Measurements from ENCODE around the gene TOM1.

TOM1 gene

GRCh38 chr22:35307372-35307771 is 7.7 kb downstream of the TOM1 start:
- DNase-seq (ENCODE audit: extremely low spot score) = no peak
- TF ChIP-seq NFRKB (IDR thresholded peaks at IDR 0.05) (no peak), L3MBTL2 (conservative IDR thresholded peaks at IDR 0.05) (no peak), PKNOX1 (IDR thresholded peaks at IDR 0.05) (no peak), FOXK2 (IDR thresholded peaks at IDR 0.05) (no peak), TARDBP (IDR thresholded peaks at IDR 0.05) (no peak), SP1 (IDR thresholded peaks at IDR 0.05) (no peak), CTBP1 (IDR thresholded peaks at IDR 0.05; ENCODE audit: borderline replicate concordance) (no peak), SUZ12 (IDR thresholded peaks at IDR 0.05) (no peak), ARNT (IDR thresholded peaks at IDR 0.05) (no peak), BHLHE40 (IDR thresholded peaks at IDR 0.05; ENCODE audit: borderline replicate concordance) (no peak), ELF4 (IDR thresholded peaks at IDR 0.05) (no peak), HDGF (IDR thresholded peaks at IDR 0.05; ENCODE audit: borderline replicate concordance) (no peak), FOXM1 (IDR thresholded peaks at IDR 0.05; ENCODE audit: borderline replicate concordance) (no peak), ZNF384 (IDR thresholded peaks at IDR 0.05) (no peak), FOXA1 (IDR thresholded peaks at IDR 0.05) (no peak), LEF1 (IDR thresholded peaks at IDR 0.05; ENCODE audit: borderline replicate concordance) (no peak)
- ChIA-PET POLR2A (interaction anchor here (0.8 to 1.9 kb wide), 2 partner anchors 8 to 30 kb away, joined by 3 to 6 read pairs; partner anchors contain the start of gene TOM1), CTCF (no interaction called here)

GRCh38 chr22:35307892-35308291 is 8.2 kb downstream of the TOM1 start:
- CTCF ChIA-PET = no interaction called here

GRCh38 chr22:35308480-35309021 is 8.9 kb downstream of the TOM1 start:
- no peak for DNase-seq (ENCODE audit: extremely low spot score)
- CTCF ChIA-PET = no interaction called here
- TF ChIP-seq NFRKB (IDR thresholded peaks at IDR 0.05) = no peak
- TF ChIP-seq LEF1 (IDR thresholded peaks at IDR 0.05; ENCODE audit: borderline replicate concordance) = no peak
- no peak for TF ChIP-seq ARNT (IDR thresholded peaks at IDR 0.05)
- POLR2A ChIA-PET = interaction anchor here (1.9 kb wide), 1 partner anchor 9 kb away, joined by 6 read pairs; the partner anchor contains the start of gene TOM1

More at GRCh38 chr22:35307892-35308291, 8.2 kb downstream of the TOM1 start:
- POLR2A ChIA-PET = interaction anchor here (1.9 kb wide), 1 partner anchor 8 kb away, joined by 6 read pairs; the partner anchor contains the start of gene TOM1
- DNase-seq (ENCODE audit: extremely low spot score) = no peak
- TF ChIP-seq HDGF (IDR thresholded peaks at IDR 0.05; ENCODE audit: borderline replicate concordance) (no peak), PKNOX1 (IDR thresholded peaks at IDR 0.05) (no peak), SP1 (IDR thresholded peaks at IDR 0.05) (no peak), SUZ12 (IDR thresholded peaks at IDR 0.05) (no peak), FOXM1 (IDR thresholded peaks at IDR 0.05; ENCODE audit: borderline replicate concordance) (no peak), ARNT (IDR thresholded peaks at IDR 0.05) (no peak), LEF1 (IDR thresholded peaks at IDR 0.05; ENCODE audit: borderline replicate concordance) (no peak), NFRKB (IDR thresholded peaks at IDR 0.05) (no peak), CTBP1 (IDR thresholded peaks at IDR 0.05; ENCODE audit: borderline replicate concordance) (no peak), TARDBP (IDR thresholded peaks at IDR 0.05) (no peak), FOXA1 (IDR thresholded peaks at IDR 0.05) (no peak), ELF4 (IDR thresholded peaks at IDR 0.05) (no peak), BHLHE40 (IDR thresholded peaks at IDR 0.05; ENCODE audit: borderline replicate concordance) (no peak), FOXK2 (IDR thresholded peaks at IDR 0.05) (no peak), ZNF384 (IDR thresholded peaks at IDR 0.05) (no peak), L3MBTL2 (conservative IDR thresholded peaks at IDR 0.05) (no peak)

GRCh38 chr22:35310556-35311550 is 11.2 kb downstream of the TOM1 start:
- CTCF ChIA-PET = no interaction called here

GRCh38 chr22:35311551-35311999 is 11.9 kb downstream of the TOM1 start:
- POLR2A ChIA-PET = interaction anchor here (2.0 kb wide), 1 partner anchor 12 kb away, joined by 9 read pairs; the partner anchor contains the start of gene TOM1
- TF ChIP-seq ELF4 (IDR thresholded peaks at IDR 0.05) (no peak), TARDBP (IDR thresholded peaks at IDR 0.05) (no peak), NFRKB (IDR thresholded peaks at IDR 0.05) (no peak), PKNOX1 (IDR thresholded peaks at IDR 0.05) (no peak), FOXA1 (IDR thresholded peaks at IDR 0.05) (no peak), ARNT (IDR thresholded peaks at IDR 0.05) (no peak), FOXM1 (IDR thresholded peaks at IDR 0.05; ENCODE audit: borderline replicate concordance) (no peak), BHLHE40 (IDR thresholded peaks at IDR 0.05; ENCODE audit: borderline replicate concordance) (no peak), SUZ12 (IDR thresholded peaks at IDR 0.05) (no peak), LEF1 (IDR thresholded peaks at IDR 0.05; ENCODE audit: borderline replicate concordance) (no peak), L3MBTL2 (conservative IDR thresholded peaks at IDR 0.05) (no peak), FOXK2 (IDR thresholded peaks at IDR 0.05) (no peak), SP1 (IDR thresholded peaks at IDR 0.05) (no peak), HDGF (IDR thresholded peaks at IDR 0.05; ENCODE audit: borderline replicate concordance) (no peak), ZNF384 (IDR thresholded peaks at IDR 0.05) (no peak), CTBP1 (IDR thresholded peaks at IDR 0.05; ENCODE audit: borderline replicate concordance) (no peak)
- DNase-seq (ENCODE audit: extremely low spot score) = no peak
- CTCF ChIA-PET = no interaction called here

More at GRCh38 chr22:35310556-35311550, 11.2 kb downstream of the TOM1 start:
- POLR2A ChIA-PET = interaction anchor here (2.0 kb wide), 1 partner anchor 11 kb away, joined by 9 read pairs; the partner anchor contains the start of gene TOM1
- no peak for TF ChIP-seq ARNT (IDR thresholded peaks at IDR 0.05)
- TF ChIP-seq ELF4 (IDR thresholded peaks at IDR 0.05) = no peak
- no peak for TF ChIP-seq ZNF384 (IDR thresholded peaks at IDR 0.05)
- TF ChIP-seq FOXM1 (IDR thresholded peaks at IDR 0.05; ENCODE audit: borderline replicate concordance) = no peak
- TF ChIP-seq HDGF (IDR thresholded peaks at IDR 0.05; ENCODE audit: borderline replicate concordance) = no peak
- no peak for TF ChIP-seq L3MBTL2 (conservative IDR thresholded peaks at IDR 0.05)
- TF ChIP-seq FOXA1 (IDR thresholded peaks at IDR 0.05) = no peak
- TF ChIP-seq PKNOX1 (IDR thresholded peaks at IDR 0.05) = no peak
- no peak for DNase-seq (ENCODE audit: extremely low spot score)
